PC-3 (cell line): Measurements from ENCODE around the gene SLC7A1. TPM values are rescaled to one million over a fixed set of nuclear protein-coding genes. Genes with fewer than 3 reads are reported as not detected.

Experiments used
- ATAC-seq: fragments of 200-7000 bp; cut with Tn5 transposase; 2 replicates; pipeline ENCODE4 v1.9.1; 2020; ENCODE audit warnings: mild to moderate bottlenecking, moderate library complexity
- BruUV-seq: library from RNA; stranded (reverse); fragments of 400-500 nt; replicated peaks from 2 replicates; lab custom pipeline; 2021; lab: Mats Ljungman, UMichigan
- CTCF ChIA-PET: fragments of 300-600 bp; sonication (Branson Sonifier 250); formaldehyde crosslinking; loops from one replicate; lab custom pipeline; 2022; ENCODE audit warnings: antibody characterized with exemption; lab: Charles Lee
- POLR2A ChIA-PET: fragments of 300-600 bp; sonication (Branson Sonifier 250); formaldehyde crosslinking; loops from one replicate; lab custom pipeline; 2022; ENCODE audit warnings: antibody characterized with exemption; ENCODE audit not compliant: unreplicated experiment; lab: Charles Lee
- DNase-seq: peaks from one replicate; pipeline ENCODE4 v3.0.0-alpha.2; 2015
- H2AFZ ChIP-seq: fragments of 300-600 bp; sonication (generic); 2 replicates; pipeline ENCODE4 v1.6.0; 2016; ENCODE audit warnings: antibody characterized with exemption, low read length
- H3F3A ChIP-seq: fragments of 300-600 bp; sonication (generic); one replicate; pipeline ENCODE4 v1.6.0; 2017; ENCODE audit warnings: antibody characterized with exemption, low read length, control low read depth, mild to moderate bottlenecking; ENCODE audit not compliant: unreplicated experiment
- H3K27ac ChIP-seq: fragments of 300-600 bp; sonication (generic); 2 replicates; pipeline ENCODE4 v1.5.1; 2016; ENCODE audit warnings: mild to moderate bottlenecking, low read length
- H3K27me3 ChIP-seq: fragments of 300-600 bp; sonication (generic); 2 replicates; pipeline ENCODE4 v1.6.1; 2016; ENCODE audit warnings: low read length, mixed read lengths
- H3K36me3 ChIP-seq: fragments of 300-600 bp; sonication (generic); 2 replicates; pipeline ENCODE4 v1.6.1; 2016; ENCODE audit warnings: low read depth, mixed run types, low read length, mixed read lengths
- H3K4me1 ChIP-seq: fragments of 300-600 bp; sonication (generic); 2 replicates; pipeline ENCODE4 v1.5.1; 2016; ENCODE audit warnings: low read length; ENCODE audit not compliant: insufficient read depth
- H3K4me2 ChIP-seq: fragments of 300-600 bp; sonication (generic); 2 replicates; pipeline ENCODE4 v1.6.0; 2016; ENCODE audit warnings: low read length
- H3K4me3 ChIP-seq: fragments of 300-600 bp; sonication (generic); 2 replicates; pipeline ENCODE4 v1.5.1; 2016; ENCODE audit warnings: mild to moderate bottlenecking, low read length, mixed read lengths
- H3K79me2 ChIP-seq: fragments of 300-600 bp; sonication (generic); 2 replicates; pipeline ENCODE4 v1.6.1; 2017; ENCODE audit warnings: low read length, mixed read lengths
- H3K9ac ChIP-seq: fragments of 300-600 bp; sonication (generic); 2 replicates; pipeline ENCODE4 v1.6.0; 2016; ENCODE audit warnings: mild to moderate bottlenecking, low read length
- H3K9me2 ChIP-seq: fragments of 300-600 bp; sonication (generic); replicated peaks from 2 replicates; pipeline ENCODE4 v1.6.1; 2016; ENCODE audit warnings: mixed run types, low read length, mixed read lengths
- H3K9me3 ChIP-seq: fragments of 300-600 bp; sonication (generic); 2 replicates; pipeline ENCODE4 v1.6.1; 2016; ENCODE audit warnings: low read length, mixed read lengths
- H4K20me1 ChIP-seq: fragments of 300-600 bp; sonication (generic); 2 replicates; pipeline ENCODE4 v1.6.1; 2016; ENCODE audit warnings: low read length, mixed read lengths
- EZH2 ChIP-seq: fragments of 300-600 bp; sonication (generic); IDR thresholded peaks from one replicate; pipeline ENCODE4 v1.6.1; 2017; ENCODE audit warnings: antibody characterized with exemption, mild to moderate bottlenecking, low read length; ENCODE audit not compliant: unreplicated experiment
- EZH2phosphoT487 ChIP-seq: fragments of 300-600 bp; sonication (generic); IDR thresholded peaks from 2 replicates; pipeline ENCODE4 v1.6.1; 2018; ENCODE audit warnings: mild to moderate bottlenecking, antibody characterized with exemption, low read length, borderline replicate concordance
- intact Hi-C: fragments of 100-400 bp; cut with micrococcal nuclease; formaldehyde crosslinking; loops from 2 replicates; pipeline ENCODE4 v1.9.0; 2023
- total RNA-seq: library from RNA; depleted of rRNA; stranded (reverse); fragments of >200 nt; gene quantifications from 2 replicates; pipeline ENCODE4 v1.2.3, GENCODE V29; 2014
- TF ChIP-seq, protein P1 (sequence below): fragments of 300-600 bp; sonication (generic); conservative IDR thresholded peaks from 2 replicates; pipeline ENCODE4 v1.5.1; 2017; ENCODE audit warnings: antibody characterized with exemption, low read depth, mild to moderate bottlenecking, low read length

Gene SLC7A1
- total RNA-seq, 1 experiment from 2014 or later = 19.5 TPM

DNA sequence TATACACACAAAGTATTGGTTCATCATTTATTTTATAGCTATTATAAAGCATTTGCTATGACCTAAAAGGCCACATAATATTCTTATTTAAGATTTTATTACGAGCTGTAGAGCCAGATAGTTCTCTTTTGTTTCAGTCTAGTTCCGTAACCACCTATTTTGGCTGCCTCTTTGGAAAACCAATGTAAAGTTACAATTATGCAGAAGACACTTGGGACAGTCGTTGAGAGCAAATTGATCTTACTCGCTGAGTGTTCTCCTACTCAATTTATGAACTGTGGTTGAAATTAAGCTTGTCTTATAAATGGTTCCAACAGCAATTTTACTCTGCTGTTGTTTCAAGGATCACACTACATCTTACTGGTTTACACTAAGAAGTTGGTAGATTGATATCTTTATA, 122.3 kb downstream of the SLC7A1 start:
- Histone ChIP-seq H2AFZ (no peak overlapping the region), H3K9ac (no peak overlapping the region), H4K20me1 (no peaks in the 10 kb centered on the region), H3K27ac (no peak overlapping the region), H3K4me3 (no peak overlapping the region), H3K79me2 (no peaks in the 10 kb centered on the region), H3K27me3 (peaks cover 20% of the 10 kb centered on the region), H3K9me3 (no peaks in the 10 kb centered on the region), H3F3A (no peaks in the 10 kb centered on the region), H3K4me1 (no peaks in the 10 kb centered on the region), H3K9me2 (no peaks in the 10 kb centered on the region), H3K36me3 (peaks cover 2% of the 10 kb centered on the region; the same call in 1 of the 2 replicates), H3K4me2 (no peak overlapping the region)
- intact Hi-C loops = no loop called here
- ChIA-PET CTCF (no interaction called here), POLR2A (no interaction called here)
- no peak for ATAC-seq
- BruUV-seq = no TSS peak
- TF ChIP-seq EZH2 (no peak), EZH2phosphoT487 (no peak)
- TF ChIP-seq, protein P1, sequence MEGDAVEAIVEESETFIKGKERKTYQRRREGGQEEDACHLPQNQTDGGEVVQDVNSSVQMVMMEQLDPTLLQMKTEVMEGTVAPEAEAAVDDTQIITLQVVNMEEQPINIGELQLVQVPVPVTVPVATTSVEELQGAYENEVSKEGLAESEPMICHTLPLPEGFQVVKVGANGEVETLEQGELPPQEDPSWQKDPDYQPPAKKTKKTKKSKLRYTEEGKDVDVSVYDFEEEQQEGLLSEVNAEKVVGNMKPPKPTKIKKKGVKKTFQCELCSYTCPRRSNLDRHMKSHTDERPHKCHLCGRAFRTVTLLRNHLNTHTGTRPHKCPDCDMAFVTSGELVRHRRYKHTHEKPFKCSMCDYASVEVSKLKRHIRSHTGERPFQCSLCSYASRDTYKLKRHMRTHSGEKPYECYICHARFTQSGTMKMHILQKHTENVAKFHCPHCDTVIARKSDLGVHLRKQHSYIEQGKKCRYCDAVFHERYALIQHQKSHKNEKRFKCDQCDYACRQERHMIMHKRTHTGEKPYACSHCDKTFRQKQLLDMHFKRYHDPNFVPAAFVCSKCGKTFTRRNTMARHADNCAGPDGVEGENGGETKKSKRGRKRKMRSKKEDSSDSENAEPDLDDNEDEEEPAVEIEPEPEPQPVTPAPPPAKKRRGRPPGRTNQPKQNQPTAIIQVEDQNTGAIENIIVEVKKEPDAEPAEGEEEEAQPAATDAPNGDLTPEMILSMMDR = no peak
- DNase-seq = no peak

DNA sequence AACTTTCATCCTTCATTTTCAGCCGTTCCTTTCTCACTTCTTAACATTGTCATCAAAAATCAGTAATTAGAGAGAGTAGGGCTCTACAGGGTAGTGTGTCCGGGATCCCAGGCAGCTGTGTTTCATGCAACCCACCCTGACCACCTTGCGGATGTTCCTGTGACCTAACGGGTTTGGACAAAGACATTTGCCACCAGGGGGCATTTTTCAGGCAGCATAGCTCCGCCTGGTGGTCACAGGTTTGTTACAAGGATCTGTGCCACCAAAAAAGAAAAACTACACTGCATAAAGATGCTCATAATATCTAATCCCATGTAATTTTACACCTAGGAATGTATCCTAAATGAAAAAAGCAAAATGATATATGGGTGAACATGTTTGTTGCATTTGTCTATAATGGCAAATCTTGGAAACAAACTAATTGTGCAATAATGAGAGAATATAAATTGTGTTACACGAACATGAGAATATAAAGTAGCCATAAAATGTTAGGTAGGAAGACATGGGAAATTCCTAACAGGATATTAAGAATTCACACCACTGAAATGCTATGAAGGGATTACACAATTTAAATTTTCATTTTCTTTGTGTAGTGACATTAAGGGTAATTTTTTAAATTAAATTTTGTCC, 123.0 kb downstream of the SLC7A1 start:
- ChIA-PET CTCF (no interaction called here), POLR2A (no interaction called here)
- BruUV-seq = no TSS peak
- no peak overlapping the region for H2AFZ ChIP-seq
- H3K4me3 ChIP-seq = no peak overlapping the region
- H3K27me3 ChIP-seq = peaks cover 16% of the 10 kb centered on the region; the same call in 1 of the 2 replicates
- H3K27ac ChIP-seq = no peak overlapping the region
- no peak overlapping the region for H3K4me2 ChIP-seq
- TF ChIP-seq, protein P1 = peak; percentile 99
- no peak for TF ChIP-seq EZH2
- TF ChIP-seq EZH2phosphoT487 = no peak
- no peaks in the 10 kb centered on the region for H4K20me1 ChIP-seq
- peaks cover 2% of the 10 kb centered on the region; the same call in 1 of the 2 replicates for H3K36me3 ChIP-seq
- DNase-seq = peak; percentile 67
- no peaks in the 10 kb centered on the region for H3K9me2 ChIP-seq
- ATAC-seq = peak; percentile 61
- H3F3A ChIP-seq = no peaks in the 10 kb centered on the region
- H3K9ac ChIP-seq = no peak overlapping the region
- intact Hi-C loops = no loop called here
- no peaks in the 10 kb centered on the region for H3K9me3 ChIP-seq
- no peaks in the 10 kb centered on the region for H3K79me2 ChIP-seq
- no peaks in the 10 kb centered on the region for H3K4me1 ChIP-seq

DNA sequence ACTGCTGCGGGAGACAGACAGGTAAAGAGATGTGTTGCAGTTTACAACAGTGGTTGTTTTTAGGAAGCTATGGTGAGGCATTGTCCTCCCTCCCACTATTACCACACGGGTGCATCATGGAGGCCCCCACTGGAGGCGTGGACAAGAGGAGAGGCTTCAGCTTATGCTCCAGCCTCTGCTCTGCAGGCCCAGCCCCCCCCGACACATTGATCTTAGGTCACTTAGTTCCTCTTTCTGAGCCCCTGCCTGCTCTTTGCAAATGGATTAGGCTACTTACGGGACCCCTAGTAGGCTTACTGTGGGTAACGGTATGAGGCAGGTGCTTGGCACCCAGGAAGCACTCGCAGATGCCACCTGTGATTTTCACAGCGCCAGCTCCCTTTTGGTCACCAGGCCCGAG, 123.9 kb downstream of the SLC7A1 start:
- BruUV-seq = no TSS peak
- intact Hi-C loops = no loop called here

More for the DNA sequence above, 123.9 kb downstream of the SLC7A1 start:
- Histone ChIP-seq H3K9me2 (no peaks in the 10 kb centered on the region), H3K4me2 (no peak overlapping the region), H3F3A (no peaks in the 10 kb centered on the region), H3K27ac (no peak overlapping the region), H3K27me3 (peaks cover 11% of the 10 kb centered on the region; the same call in 1 of the 2 replicates), H4K20me1 (no peaks in the 10 kb centered on the region), H3K9ac (no peak overlapping the region), H2AFZ (no peak overlapping the region), H3K36me3 (peaks cover 2% of the 10 kb centered on the region; the same call in 1 of the 2 replicates), H3K79me2 (no peaks in the 10 kb centered on the region), H3K9me3 (no peaks in the 10 kb centered on the region), H3K4me3 (no peak overlapping the region), H3K4me1 (no peaks in the 10 kb centered on the region)
- DNase-seq (no peak), ATAC-seq (no peak)
- CTCF ChIA-PET = no interaction called here
- TF ChIP-seq, protein P1 = no peak
- no peak for TF ChIP-seq EZH2phosphoT487
- no peak for TF ChIP-seq EZH2
- POLR2A ChIA-PET = no interaction called here
